ENCODE measurements around the gene FBXL7.

FBXL7 gene

GRCh38 chr5:15687401-15687800 lies 187.4 kb downstream of the FBXL7 start:
- Mint-ChIP-seq H3K9me3 (peaks cover 9% of the 10 kb centered on the region), H3K27me3 (no peaks in the 10 kb centered on the region), H3K4me3 (no peak overlapping the region), H3K4me1 (ENCODE audit: low read depth) (no peaks in the 10 kb centered on the region), H3K27ac (no peak overlapping the region), H3K36me3 (ENCODE audit: low read depth) (no peaks in the 10 kb centered on the region)
- DNase-seq = no peak

GRCh38 chr5:15689836-15690235 lies 189.9 kb downstream of the FBXL7 start:
- H3K27me3 Mint-ChIP-seq = no peaks in the 10 kb centered on the region
- H3K4me1 Mint-ChIP-seq (ENCODE audit: low read depth) = no peaks in the 10 kb centered on the region
- no peak overlapping the region for H3K27ac Mint-ChIP-seq
- no peak overlapping the region for H3K4me3 Mint-ChIP-seq
- H3K36me3 Mint-ChIP-seq (ENCODE audit: low read depth) = no peaks in the 10 kb centered on the region
- no peak for DNase-seq
- H3K9me3 Mint-ChIP-seq = peaks cover 5% of the 10 kb centered on the region

- Mint-ChIP-seq H3K27me3 (no peaks in the 10 kb centered on the region), H3K36me3 (ENCODE audit: low read depth) (no peaks in the 10 kb centered on the region), H3K4me3 (no peak overlapping the region), H3K9me3 (peaks cover 5% of the 10 kb centered on the region), H3K27ac (no peak overlapping the region), H3K4me1 (ENCODE audit: low read depth) (no peaks in the 10 kb centered on the region)
- no peak for DNase-seq
Measured at GRCh38 chr5:15690611-15691010, 190.6 kb downstream of the FBXL7 start.

GRCh38 chr5:15691521-15691920 lies 191.5 kb downstream of the FBXL7 start:
- H3K36me3 Mint-ChIP-seq (ENCODE audit: low read depth) = no peaks in the 10 kb centered on the region
- H3K4me1 Mint-ChIP-seq (ENCODE audit: low read depth) = no peaks in the 10 kb centered on the region
- no peak for DNase-seq
- no peaks in the 10 kb centered on the region for H3K27me3 Mint-ChIP-seq
- peaks cover 5% of the 10 kb centered on the region for H3K9me3 Mint-ChIP-seq
- no peak overlapping the region for H3K4me3 Mint-ChIP-seq
- no peak overlapping the region for H3K27ac Mint-ChIP-seq

GRCh38 chr5:15692706-15693381 lies 192.9 kb downstream of the FBXL7 start:
- H3K4me1 Mint-ChIP-seq (ENCODE audit: low read depth) = no peaks in the 10 kb centered on the region
- H3K9me3 Mint-ChIP-seq = peaks cover 5% of the 10 kb centered on the region
- DNase-seq = no peak
- no peak overlapping the region for H3K27ac Mint-ChIP-seq
- no peak overlapping the region for H3K4me3 Mint-ChIP-seq
- H3K36me3 Mint-ChIP-seq (ENCODE audit: low read depth) = no peaks in the 10 kb centered on the region
- no peaks in the 10 kb centered on the region for H3K27me3 Mint-ChIP-seq

- H3K4me3 Mint-ChIP-seq = no peak overlapping the region
- H3K27ac Mint-ChIP-seq = no peak overlapping the region
- DNase-seq = no peak
- no peaks in the 10 kb centered on the region for H3K36me3 Mint-ChIP-seq (ENCODE audit: low read depth)
- H3K27me3 Mint-ChIP-seq = no peaks in the 10 kb centered on the region
- H3K4me1 Mint-ChIP-seq (ENCODE audit: low read depth) = no peaks in the 10 kb centered on the region
- H3K9me3 Mint-ChIP-seq = peaks cover 5% of the 10 kb centered on the region
Measured at GRCh38 chr5:15693382-15693728, 193.4 kb downstream of the FBXL7 start.

GRCh38 chr5:15693933-15694332 lies 194.0 kb downstream of the FBXL7 start:
- Mint-ChIP-seq H3K27ac (no peak overlapping the region), H3K9me3 (peaks cover 5% of the 10 kb centered on the region), H3K4me1 (ENCODE audit: low read depth) (no peaks in the 10 kb centered on the region), H3K27me3 (no peaks in the 10 kb centered on the region), H3K36me3 (ENCODE audit: low read depth) (no peaks in the 10 kb centered on the region), H3K4me3 (no peak overlapping the region)
- no peak for DNase-seq

GRCh38 chr5:15694696-15695214 lies 194.8 kb downstream of the FBXL7 start:
- H3K36me3 Mint-ChIP-seq (ENCODE audit: low read depth) = no peaks in the 10 kb centered on the region
- H3K4me1 Mint-ChIP-seq (ENCODE audit: low read depth) = no peaks in the 10 kb centered on the region
- no peak for DNase-seq
- H3K27ac Mint-ChIP-seq = no peak overlapping the region
- H3K4me3 Mint-ChIP-seq = no peak overlapping the region
- H3K9me3 Mint-ChIP-seq = peaks cover 5% of the 10 kb centered on the region
- no peaks in the 10 kb centered on the region for H3K27me3 Mint-ChIP-seq

- no peak for DNase-seq
- H3K27me3 Mint-ChIP-seq = no peaks in the 10 kb centered on the region
Measured at GRCh38 chr5:15695215-15695731, 195.3 kb downstream of the FBXL7 start.

GRCh38 chr5:15700373-15700772 lies 200.4 kb downstream of the FBXL7 start:
- H3K4me1 Mint-ChIP-seq (ENCODE audit: low read depth) = no peaks in the 10 kb centered on the region
- H3K4me3 Mint-ChIP-seq = no peak overlapping the region
- no peak for DNase-seq
- no peaks in the 10 kb centered on the region for H3K9me3 Mint-ChIP-seq
- no peaks in the 10 kb centered on the region for H3K27me3 Mint-ChIP-seq
- H3K27ac Mint-ChIP-seq = no peak overlapping the region
- no peaks in the 10 kb centered on the region for H3K36me3 Mint-ChIP-seq (ENCODE audit: low read depth)

More at GRCh38 chr5:15695215-15695731, 195.3 kb downstream of the FBXL7 start:
- no peak overlapping the region for H3K27ac Mint-ChIP-seq
- no peaks in the 10 kb centered on the region for H3K36me3 Mint-ChIP-seq (ENCODE audit: low read depth)
- H3K4me1 Mint-ChIP-seq (ENCODE audit: low read depth) = no peaks in the 10 kb centered on the region
- no peak overlapping the region for H3K4me3 Mint-ChIP-seq
- peaks cover 5% of the 10 kb centered on the region for H3K9me3 Mint-ChIP-seq

- no peak for DNase-seq
- Mint-ChIP-seq H3K36me3 (ENCODE audit: low read depth) (no peaks in the 10 kb centered on the region), H3K4me1 (ENCODE audit: low read depth) (no peaks in the 10 kb centered on the region), H3K4me3 (no peak overlapping the region), H3K27me3 (no peaks in the 10 kb centered on the region), H3K9me3 (no peaks in the 10 kb centered on the region), H3K27ac (no peak overlapping the region)
Measured at GRCh38 chr5:15702102-15702501, 202.1 kb downstream of the FBXL7 start.

GRCh38 chr5:15703901-15704300 lies 203.9 kb downstream of the FBXL7 start:
- Mint-ChIP-seq H3K4me1 (ENCODE audit: low read depth) (no peaks in the 10 kb centered on the region), H3K27ac (no peak overlapping the region), H3K4me3 (no peak overlapping the region), H3K36me3 (ENCODE audit: low read depth) (no peaks in the 10 kb centered on the region), H3K27me3 (no peaks in the 10 kb centered on the region), H3K9me3 (no peaks in the 10 kb centered on the region)
- DNase-seq = no peak

GRCh38 chr5:15704397-15704947 lies 204.5 kb downstream of the FBXL7 start:
- no peaks in the 10 kb centered on the region for H3K9me3 Mint-ChIP-seq
- H3K4me1 Mint-ChIP-seq (ENCODE audit: low read depth) = no peaks in the 10 kb centered on the region
- H3K36me3 Mint-ChIP-seq (ENCODE audit: low read depth) = no peaks in the 10 kb centered on the region
- DNase-seq = no peak
- H3K27ac Mint-ChIP-seq = no peak overlapping the region
- no peaks in the 10 kb centered on the region for H3K27me3 Mint-ChIP-seq
- H3K4me3 Mint-ChIP-seq = no peak overlapping the region

- no peaks in the 10 kb centered on the region for H3K36me3 Mint-ChIP-seq (ENCODE audit: low read depth)
- DNase-seq = no peak
- H3K27ac Mint-ChIP-seq = no peak overlapping the region
- H3K9me3 Mint-ChIP-seq = peaks cover 2% of the 10 kb centered on the region
- H3K27me3 Mint-ChIP-seq = no peaks in the 10 kb centered on the region
- H3K4me3 Mint-ChIP-seq = no peak overlapping the region
- no peaks in the 10 kb centered on the region for H3K4me1 Mint-ChIP-seq (ENCODE audit: low read depth)
Measured at GRCh38 chr5:15707631-15708030, 207.7 kb downstream of the FBXL7 start.

- DNase-seq = no peak
- H3K9me3 Mint-ChIP-seq = peaks cover 2% of the 10 kb centered on the region
- no peaks in the 10 kb centered on the region for H3K36me3 Mint-ChIP-seq (ENCODE audit: low read depth)
- H3K27ac Mint-ChIP-seq = no peak overlapping the region
- H3K4me1 Mint-ChIP-seq (ENCODE audit: low read depth) = no peaks in the 10 kb centered on the region
- no peak overlapping the region for H3K4me3 Mint-ChIP-seq
- no peaks in the 10 kb centered on the region for H3K27me3 Mint-ChIP-seq
Measured at GRCh38 chr5:15711892-15712291, 211.9 kb downstream of the FBXL7 start.
